MM.1S (cell line): ENCODE data around the gene TUFT1.

Experiments
- DNase-seq: peaks from one replicate; pipeline ENCODE4 v3.0.0-alpha.2; 2015
- H2AFZ ChIP-seq: fragments of 300-600 bp; sonication (generic); 2 replicates; pipeline ENCODE4 v1.6.0; 2016; ENCODE audit warnings: antibody characterized with exemption, low read length
- H3F3A ChIP-seq: fragments of 300-600 bp; sonication (generic); 2 replicates; pipeline ENCODE4 v1.6.1; 2016; ENCODE audit warnings: mild to moderate bottlenecking, antibody characterized with exemption, low read length, moderate library complexity, mixed read lengths; ENCODE audit not compliant: insufficient read depth
- H3K27ac ChIP-seq: fragments of 300-600 bp; sonication (generic); 2 replicates; pipeline ENCODE4 v1.5.1; 2016; ENCODE audit warnings: mild to moderate bottlenecking, low read length
- H3K27me3 ChIP-seq: fragments of 300-600 bp; sonication (generic); replicated peaks from 2 replicates; pipeline ENCODE4 v1.6.0; 2016; ENCODE audit warnings: low read length; ENCODE audit not compliant: insufficient read depth
- H3K36me3 ChIP-seq: fragments of 300-600 bp; sonication (generic); replicated peaks from 2 replicates; pipeline ENCODE4 v1.6.1; 2016; ENCODE audit warnings: mild to moderate bottlenecking, low read length, mixed read lengths; ENCODE audit not compliant: insufficient read depth
- H3K4me1 ChIP-seq: fragments of 300-600 bp; sonication (generic); 2 replicates; pipeline ENCODE4 v1.6.1; 2016; ENCODE audit warnings: low read length, mixed read lengths
- H3K4me2 ChIP-seq: fragments of 300-600 bp; sonication (generic); 2 replicates; pipeline ENCODE4 v1.6.0; 2016; ENCODE audit warnings: low read depth, low read length
- H3K4me3 ChIP-seq: fragments of 300-600 bp; sonication (generic); 2 replicates; pipeline ENCODE4 v1.5.1; 2016; ENCODE audit warnings: low read length, mixed read lengths
- H3K79me2 ChIP-seq: fragments of 300-600 bp; sonication (generic); 2 replicates; pipeline ENCODE4 v1.6.1; 2016; ENCODE audit warnings: mixed run types, low read length, mixed read lengths
- H3K9ac ChIP-seq: fragments of 300-600 bp; sonication (generic); 2 replicates; pipeline ENCODE4 v1.6.1; 2016; ENCODE audit warnings: low read length, mixed read lengths
- H3K9me2 ChIP-seq: fragments of 300-600 bp; sonication (generic); replicated peaks from 2 replicates; pipeline ENCODE4 v1.6.1; 2016; ENCODE audit warnings: mild to moderate bottlenecking, low read length, mixed read lengths; ENCODE audit not compliant: insufficient read depth
- H3K9me3 ChIP-seq: fragments of 300-600 bp; sonication (generic); replicated peaks from 2 replicates; pipeline ENCODE4 v1.6.1; 2016; ENCODE audit warnings: mild to moderate bottlenecking, low read length, mixed read lengths; ENCODE audit not compliant: insufficient read depth
- H4K20me1 ChIP-seq: fragments of 300-600 bp; sonication (generic); 2 replicates; pipeline ENCODE4 v1.6.1; 2016; ENCODE audit warnings: mild to moderate bottlenecking, low read length, moderate library complexity, mixed read lengths; ENCODE audit not compliant: insufficient read depth
- CTCF ChIP-seq: fragments of 300-600 bp; sonication (generic); IDR thresholded peaks from 2 replicates; pipeline ENCODE4 v1.5.1; 2016; ENCODE audit warnings: antibody characterized with exemption, low read length, mixed read lengths
- EZH2 ChIP-seq: fragments of 300-600 bp; sonication (generic); optimal IDR thresholded peaks from 2 replicates; pipeline ENCODE3; 2017; ENCODE audit warnings: low read depth, mild to moderate bottlenecking, antibody characterized with exemption, low read length, mixed read lengths
- EZH2phosphoT487 ChIP-seq: fragments of 300-600 bp; sonication (generic); IDR thresholded peaks from 2 replicates; pipeline ENCODE4 v1.6.1; 2018; ENCODE audit warnings: antibody characterized with exemption, low read length

Gene TUFT1

DNA sequence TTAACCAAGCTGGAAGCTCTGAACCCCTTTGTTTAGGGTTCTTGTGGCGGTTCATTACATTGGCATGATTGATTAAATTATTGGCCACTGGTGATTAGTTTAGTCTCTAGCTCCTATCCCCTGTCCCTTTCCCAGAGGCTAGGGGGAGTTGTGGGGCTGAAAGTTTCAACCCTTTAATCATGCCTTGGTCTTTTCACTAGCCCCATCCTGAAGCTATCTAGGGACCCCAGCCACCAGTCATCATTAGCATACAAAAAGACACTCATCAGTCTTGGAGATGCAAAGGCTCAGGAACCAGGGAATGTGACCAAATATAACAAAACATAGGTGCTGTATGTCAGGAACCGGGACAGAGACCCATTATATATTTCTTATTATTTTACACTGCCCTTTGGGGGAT, 37.1 kb downstream of the TUFT1 start:
- Histone ChIP-seq H3K36me3 (no peaks in the 10 kb centered on the region), H3K27me3 (no peaks in the 10 kb centered on the region), H3K27ac (no peak overlapping the region), H3K9me3 (no peaks in the 10 kb centered on the region), H3F3A (no peaks in the 10 kb centered on the region), H3K4me3 (no peak overlapping the region), H3K4me1 (peaks cover 14% of the 10 kb centered on the region), H3K9me2 (no peaks in the 10 kb centered on the region), H3K79me2 (no peaks in the 10 kb centered on the region), H3K4me2 (no peak overlapping the region), H3K9ac (no peak overlapping the region), H2AFZ (no peak overlapping the region), H4K20me1 (no peaks in the 10 kb centered on the region)
- DNase-seq: no peak
- TF ChIP-seq EZH2 (no peak), EZH2phosphoT487 (no peak), CTCF (no peak)

DNA sequence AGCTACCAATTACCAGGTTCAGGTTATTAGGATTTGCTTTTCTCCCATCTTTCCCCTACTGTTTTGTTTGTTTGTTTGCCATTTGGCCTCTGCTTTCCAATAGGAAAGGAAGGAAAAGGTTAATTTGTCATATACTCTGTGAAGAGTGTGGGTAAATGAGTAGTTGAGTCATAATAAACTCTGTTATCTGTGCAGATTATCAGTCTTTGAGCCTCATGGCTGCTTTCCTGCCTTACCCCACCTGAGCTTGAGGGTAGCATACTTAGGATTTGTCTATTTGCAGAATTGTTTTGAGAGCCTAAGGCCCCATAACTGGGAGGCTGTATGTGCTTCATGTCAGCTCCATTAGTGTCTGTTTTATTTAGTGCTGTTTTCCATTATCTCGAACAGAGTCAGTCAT, 38.8 kb downstream of the TUFT1 start:
- no peaks in the 10 kb centered on the region for H3K79me2 ChIP-seq
- H3K4me3 ChIP-seq: no peak overlapping the region
- H3F3A ChIP-seq: no peaks in the 10 kb centered on the region
- peaks cover 14% of the 10 kb centered on the region for H3K4me1 ChIP-seq
- no peaks in the 10 kb centered on the region for H3K9me3 ChIP-seq
- H3K4me2 ChIP-seq: no peak overlapping the region
- no peak overlapping the region for H3K27ac ChIP-seq
- TF ChIP-seq EZH2 (no peak), CTCF (no peak), EZH2phosphoT487 (no peak)
- DNase-seq: no peak
- no peaks in the 10 kb centered on the region for H3K36me3 ChIP-seq
- no peak overlapping the region for H2AFZ ChIP-seq
- no peaks in the 10 kb centered on the region for H3K9me2 ChIP-seq
- H3K9ac ChIP-seq: no peak overlapping the region
- no peaks in the 10 kb centered on the region for H4K20me1 ChIP-seq
- H3K27me3 ChIP-seq: no peaks in the 10 kb centered on the region

DNA sequence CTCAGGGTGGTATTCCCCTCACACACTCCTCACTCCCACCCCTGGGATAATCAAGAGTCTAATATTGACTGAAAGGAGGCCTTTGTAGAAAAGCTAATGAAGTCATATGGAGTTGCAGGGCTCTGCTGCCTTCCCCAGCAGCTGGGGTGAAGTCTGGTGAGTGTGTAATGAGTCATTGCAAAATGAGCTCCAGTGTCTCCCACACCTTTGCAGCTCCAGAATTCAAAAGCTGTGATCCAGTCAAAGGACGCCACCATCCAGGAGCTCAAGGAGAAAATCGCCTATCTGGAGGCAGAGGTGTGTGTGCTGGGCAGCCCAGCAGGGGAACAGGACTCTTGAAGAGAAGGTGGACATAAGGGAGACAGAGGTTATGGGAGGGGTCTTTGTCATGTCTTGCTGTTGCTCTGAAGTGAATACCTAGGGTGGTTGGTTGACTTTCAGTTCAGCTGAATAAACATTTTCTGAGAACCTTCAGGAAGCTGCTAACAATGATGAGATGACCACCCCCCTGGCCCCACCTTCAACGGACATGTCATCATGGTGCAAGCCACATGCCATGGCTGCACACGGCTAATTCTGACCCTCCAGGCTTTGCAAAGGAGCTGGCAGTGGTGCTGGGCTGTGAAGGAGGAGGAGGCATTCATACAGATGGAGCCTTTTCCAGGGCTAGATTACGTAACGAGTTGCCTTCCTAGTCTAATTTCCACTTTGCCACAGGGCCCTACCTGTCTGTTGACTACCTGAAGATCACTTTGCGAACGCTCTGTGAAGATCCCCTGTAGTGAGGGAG, 39.5 kb downstream of the TUFT1 start:
- H3K9ac ChIP-seq: no peak overlapping the region
- H3K36me3 ChIP-seq: no peaks in the 10 kb centered on the region
- peaks cover 11% of the 10 kb centered on the region for H3K4me1 ChIP-seq
- H3K4me3 ChIP-seq: no peak overlapping the region
- no peak overlapping the region for H3K27ac ChIP-seq
- DNase-seq: no peak
- no peak overlapping the region for H3K4me2 ChIP-seq
- H3K79me2 ChIP-seq: no peaks in the 10 kb centered on the region
- H3K27me3 ChIP-seq: no peaks in the 10 kb centered on the region
- no peaks in the 10 kb centered on the region for H4K20me1 ChIP-seq
- H3F3A ChIP-seq: no peaks in the 10 kb centered on the region
- H3K9me2 ChIP-seq: no peaks in the 10 kb centered on the region
- no peaks in the 10 kb centered on the region for H3K9me3 ChIP-seq
- TF ChIP-seq EZH2phosphoT487: no peak
- no peak overlapping the region for H2AFZ ChIP-seq

DNA sequence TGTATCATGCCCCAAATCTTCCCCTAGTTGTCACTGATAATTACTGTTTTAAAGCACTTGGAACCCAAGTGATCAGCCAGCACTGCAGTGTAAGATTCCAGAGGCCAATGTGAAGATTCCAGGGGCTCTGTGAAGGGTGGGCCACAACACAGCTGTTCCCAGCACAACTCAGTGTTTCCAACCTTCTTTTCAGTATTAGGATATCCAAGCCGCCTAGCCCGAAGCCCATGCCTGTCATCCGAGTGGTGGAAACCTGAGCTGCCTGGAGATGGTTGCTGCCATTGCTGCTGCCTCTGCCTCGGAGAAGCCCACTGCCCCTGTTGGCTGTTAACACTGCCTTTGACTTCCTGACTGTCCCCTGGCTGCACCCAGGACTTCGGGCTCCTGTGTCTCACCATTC, 41.3 kb downstream of the TUFT1 start:
- Histone ChIP-seq H3K4me1 (no peaks in the 10 kb centered on the region), H3K9ac (no peak overlapping the region), H3K9me3 (no peaks in the 10 kb centered on the region), H3K27ac (no peak overlapping the region), H3K36me3 (no peaks in the 10 kb centered on the region), H4K20me1 (no peaks in the 10 kb centered on the region), H3K79me2 (no peaks in the 10 kb centered on the region), H3F3A (no peaks in the 10 kb centered on the region), H2AFZ (no peak overlapping the region), H3K9me2 (no peaks in the 10 kb centered on the region), H3K4me2 (no peak overlapping the region), H3K4me3 (no peak overlapping the region), H3K27me3 (no peaks in the 10 kb centered on the region)
- no peak for TF ChIP-seq CTCF
- no peak for TF ChIP-seq EZH2phosphoT487
- TF ChIP-seq EZH2: no peak
- DNase-seq: no peak
